WTC11 (cell line): ENCODE measurements around the gene IBA57.

ENCODE experiments used
- CREB1 ChIP-seq: sonication (generic); formaldehyde crosslinking; IDR thresholded peaks from 2 replicates; pipeline ENCODE4 v1.8.0; 2023; ENCODE audit warnings: mild to moderate bottlenecking, missing genetic modification reagents
- FOXK1 ChIP-seq: sonication (generic); formaldehyde crosslinking; IDR thresholded peaks from 2 replicates; pipeline ENCODE4 v1.8.0; 2022; ENCODE audit warnings: mild to moderate bottlenecking, moderate library complexity, missing genetic modification reagents
- NFYB ChIP-seq: sonication (generic); formaldehyde crosslinking; conservative IDR thresholded peaks from 2 replicates; pipeline ENCODE4 v1.8.0; 2022; ENCODE audit warnings: low read depth, missing genetic modification reagents
- SP1 ChIP-seq: sonication (generic); formaldehyde crosslinking; conservative IDR thresholded peaks from 2 replicates; pipeline ENCODE4 v1.8.1; 2022; ENCODE audit warnings: missing genetic modification reagents
- TCF7 ChIP-seq: sonication (generic); formaldehyde crosslinking; IDR thresholded peaks from 2 replicates; pipeline ENCODE4 v1.8.0; 2022; ENCODE audit warnings: mild to moderate bottlenecking, low read depth, missing genetic modification reagents, moderate library complexity
- TEAD4 ChIP-seq: sonication (generic); formaldehyde crosslinking; IDR thresholded peaks from 2 replicates; pipeline ENCODE4 v1.8.0; 2022; ENCODE audit warnings: mild to moderate bottlenecking, missing genetic modification reagents
- TF ChIP-seq, protein P1 (sequence below): fragments of 200-600 bp; IDR thresholded peaks from 2 replicates; pipeline ENCODE4 v1.8.0; 2022; ENCODE audit warnings: antibody characterized with exemption
- TF ChIP-seq, protein P2 (sequence below): sonication (generic); formaldehyde crosslinking; IDR thresholded peaks from 2 replicates; pipeline ENCODE4 v1.8.1; 2022; ENCODE audit warnings: low read depth, mild to moderate bottlenecking, moderate library complexity, missing genetic modification reagents, borderline replicate concordance

DNA sequence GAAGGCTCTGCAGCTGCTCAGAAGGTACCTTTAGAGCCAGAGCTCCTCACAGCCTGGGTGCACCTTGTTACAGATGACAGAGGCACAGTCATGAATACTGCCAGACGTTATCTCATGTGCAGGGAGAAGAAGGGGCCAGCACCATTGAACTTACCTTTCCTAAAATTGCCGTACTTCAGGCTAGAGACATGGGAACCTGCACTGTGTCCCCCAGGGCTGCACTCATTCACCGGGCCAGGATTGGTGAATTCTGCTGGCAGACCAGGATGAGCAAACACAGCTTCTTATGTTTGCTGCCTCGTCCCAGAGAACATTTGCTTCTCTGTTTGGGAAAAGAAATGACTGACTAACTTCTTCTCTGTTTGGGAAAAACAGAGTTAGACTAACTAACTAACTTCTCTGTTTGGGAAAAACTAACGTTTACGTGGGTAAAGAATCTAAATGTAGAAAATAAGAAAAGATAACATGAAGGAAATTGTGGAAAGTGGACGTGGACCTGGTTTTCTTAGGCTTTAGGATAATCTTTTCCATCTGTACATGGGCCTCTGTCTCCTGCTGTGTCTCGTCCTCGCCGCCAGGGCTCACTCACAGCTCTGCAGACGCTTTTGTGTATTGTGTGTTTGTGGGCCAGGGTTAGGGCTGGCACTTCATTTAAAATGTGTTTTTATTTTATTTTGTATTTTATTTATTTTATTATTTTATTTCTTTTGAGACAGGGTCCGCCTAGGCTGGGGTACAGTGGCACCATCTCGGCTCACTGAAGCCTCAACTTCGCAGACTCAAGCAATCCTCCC, 52.1 kb downstream of the IBA57 start:
- no peak for TF ChIP-seq NFYB (CRISPR knock-in tag)
- no peak for TF ChIP-seq CREB1 (CRISPR knock-in tag)
- TF ChIP-seq, protein P1, sequence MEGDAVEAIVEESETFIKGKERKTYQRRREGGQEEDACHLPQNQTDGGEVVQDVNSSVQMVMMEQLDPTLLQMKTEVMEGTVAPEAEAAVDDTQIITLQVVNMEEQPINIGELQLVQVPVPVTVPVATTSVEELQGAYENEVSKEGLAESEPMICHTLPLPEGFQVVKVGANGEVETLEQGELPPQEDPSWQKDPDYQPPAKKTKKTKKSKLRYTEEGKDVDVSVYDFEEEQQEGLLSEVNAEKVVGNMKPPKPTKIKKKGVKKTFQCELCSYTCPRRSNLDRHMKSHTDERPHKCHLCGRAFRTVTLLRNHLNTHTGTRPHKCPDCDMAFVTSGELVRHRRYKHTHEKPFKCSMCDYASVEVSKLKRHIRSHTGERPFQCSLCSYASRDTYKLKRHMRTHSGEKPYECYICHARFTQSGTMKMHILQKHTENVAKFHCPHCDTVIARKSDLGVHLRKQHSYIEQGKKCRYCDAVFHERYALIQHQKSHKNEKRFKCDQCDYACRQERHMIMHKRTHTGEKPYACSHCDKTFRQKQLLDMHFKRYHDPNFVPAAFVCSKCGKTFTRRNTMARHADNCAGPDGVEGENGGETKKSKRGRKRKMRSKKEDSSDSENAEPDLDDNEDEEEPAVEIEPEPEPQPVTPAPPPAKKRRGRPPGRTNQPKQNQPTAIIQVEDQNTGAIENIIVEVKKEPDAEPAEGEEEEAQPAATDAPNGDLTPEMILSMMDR, result no peak
- TF ChIP-seq TCF7 (CRISPR knock-in tag), result no peak
- TF ChIP-seq, protein P2, sequence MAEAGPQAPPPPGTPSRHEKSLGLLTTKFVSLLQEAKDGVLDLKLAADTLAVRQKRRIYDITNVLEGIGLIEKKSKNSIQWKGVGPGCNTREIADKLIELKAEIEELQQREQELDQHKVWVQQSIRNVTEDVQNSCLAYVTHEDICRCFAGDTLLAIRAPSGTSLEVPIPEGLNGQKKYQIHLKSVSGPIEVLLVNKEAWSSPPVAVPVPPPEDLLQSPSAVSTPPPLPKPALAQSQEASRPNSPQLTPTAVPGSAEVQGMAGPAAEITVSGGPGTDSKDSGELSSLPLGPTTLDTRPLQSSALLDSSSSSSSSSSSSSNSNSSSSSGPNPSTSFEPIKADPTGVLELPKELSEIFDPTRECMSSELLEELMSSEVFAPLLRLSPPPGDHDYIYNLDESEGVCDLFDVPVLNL (CRISPR knock-in tag), result no peak
- TF ChIP-seq SP1 (CRISPR knock-in tag), result no peak
- no peak for TF ChIP-seq FOXK1
- TF ChIP-seq TEAD4 (CRISPR knock-in tag), result no peak
